Activated T-helper 17 cell treated with anti-CD3 and anti-CD28 coated beads, Interleukin-2, amount 50 U/mL, for 72 hours (primary cell): Measurements from ENCODE around the gene BBOF1. TPM values are rescaled to one million over a fixed set of nuclear protein-coding genes. Genes with fewer than 3 reads are reported as not detected.

ENCODE experiments used
- ATAC-seq: fragments of 150-1000 bp; cut with Tn5 transposase; replicated peaks from 2 replicates; pipeline ENCODE4 v1.10.0; 2021; ENCODE audit warnings: mild to moderate bottlenecking, moderate library complexity
- H3K27ac Mint-ChIP-seq: one replicate; pipeline ENCODE4 v1.8.0; 2022; ENCODE audit warnings: mixed read lengths
- H3K27me3 Mint-ChIP-seq: one replicate; pipeline ENCODE4 v1.8.0; 2022; ENCODE audit warnings: mixed read lengths
- H3K36me3 Mint-ChIP-seq: one replicate; pipeline ENCODE4 v1.8.0; 2022; ENCODE audit warnings: low read depth, mild to moderate bottlenecking, mixed read lengths
- H3K4me1 Mint-ChIP-seq: one replicate; pipeline ENCODE4 v1.8.0; 2022; ENCODE audit warnings: mixed read lengths
- H3K4me3 Mint-ChIP-seq: one replicate; pipeline ENCODE4 v1.8.0; 2022; ENCODE audit warnings: mild to moderate bottlenecking, mixed read lengths
- H3K9me3 Mint-ChIP-seq: one replicate; pipeline ENCODE4 v1.8.0; 2022; ENCODE audit warnings: mixed read lengths
- total RNA-seq, 2 donors: library from RNA; stranded (reverse); gene quantifications; one replicate each; pipeline ENCODE4 v1.2.3, GENCODE V29; 2022

The BBOF1 gene
- total RNA-seq, 2 donors from 2014 or later = 0.91 to 1.2 TPM

- no peak for ATAC-seq
- no peaks in the 10 kb centered on the region for H3K27me3 Mint-ChIP-seq
- H3K27ac Mint-ChIP-seq = no peak overlapping the region
- no peak overlapping the region for H3K4me3 Mint-ChIP-seq
- no peaks in the 10 kb centered on the region for H3K4me1 Mint-ChIP-seq
- no peaks in the 10 kb centered on the region for H3K9me3 Mint-ChIP-seq
- peaks cover 41% of the 10 kb centered on the region for H3K36me3 Mint-ChIP-seq
Measured at GRCh38 chr14:74008843-74009499, 10.2 kb upstream of the BBOF1 start.

GRCh38 chr14:74014299-74014698 is 4.8 kb upstream of the BBOF1 start:
- H3K36me3 Mint-ChIP-seq = peaks cover 32% of the 10 kb centered on the region
- H3K4me1 Mint-ChIP-seq = peaks cover 5% of the 10 kb centered on the region

GRCh38 chr14:74015176-74015575 is 4.0 kb upstream of the BBOF1 start:
- Mint-ChIP-seq H3K27ac (no peak overlapping the region), H3K4me3 (no peak overlapping the region), H3K36me3 (peaks cover 23% of the 10 kb centered on the region), H3K27me3 (no peaks in the 10 kb centered on the region), H3K9me3 (no peaks in the 10 kb centered on the region), H3K4me1 (peaks cover 7% of the 10 kb centered on the region)
- no peak for ATAC-seq

More at GRCh38 chr14:74014299-74014698, 4.8 kb upstream of the BBOF1 start:
- Mint-ChIP-seq H3K4me3 (no peak overlapping the region), H3K27me3 (no peaks in the 10 kb centered on the region), H3K9me3 (no peaks in the 10 kb centered on the region), H3K27ac (no peak overlapping the region)
- ATAC-seq = no peak

GRCh38 chr14:74015963-74016362 is 3.2 kb upstream of the BBOF1 start:
- Mint-ChIP-seq H3K4me1 (peaks cover 7% of the 10 kb centered on the region), H3K9me3 (no peaks in the 10 kb centered on the region), H3K27me3 (no peaks in the 10 kb centered on the region), H3K4me3 (no peak overlapping the region), H3K27ac (no peak overlapping the region), H3K36me3 (peaks cover 15% of the 10 kb centered on the region)
- no peak for ATAC-seq

- H3K27ac Mint-ChIP-seq = peak overlapping the region; percentile 95
- H3K4me3 Mint-ChIP-seq = peak overlapping the region; percentile 96
- H3K27me3 Mint-ChIP-seq = no peaks in the 10 kb centered on the region
- no peaks in the 10 kb centered on the region for H3K9me3 Mint-ChIP-seq
- peak; percentile 60 for ATAC-seq
- H3K4me1 Mint-ChIP-seq = peaks cover 7% of the 10 kb centered on the region
- H3K36me3 Mint-ChIP-seq = peaks cover 8% of the 10 kb centered on the region
Measured at GRCh38 chr14:74018174-74018585, 969 bp upstream of the BBOF1 start.

- Mint-ChIP-seq H3K27ac (peak overlapping the region; percentile 95), H3K4me1 (peaks cover 7% of the 10 kb centered on the region), H3K27me3 (no peaks in the 10 kb centered on the region), H3K36me3 (no peaks in the 10 kb centered on the region), H3K4me3 (peak overlapping the region; percentile 96), H3K9me3 (no peaks in the 10 kb centered on the region)
- ATAC-seq = no peak
Measured at GRCh38 chr14:74019408-74020137, 424 bp downstream of the BBOF1 start.

- Mint-ChIP-seq H3K27ac (no peak overlapping the region), H3K27me3 (no peaks in the 10 kb centered on the region), H3K4me3 (no peak overlapping the region), H3K4me1 (peaks cover 7% of the 10 kb centered on the region), H3K9me3 (no peaks in the 10 kb centered on the region), H3K36me3 (no peaks in the 10 kb centered on the region)
- no peak for ATAC-seq
Measured at GRCh38 chr14:74022346-74022745, 3.2 kb downstream of the BBOF1 start.

- Mint-ChIP-seq H3K27ac (no peak overlapping the region), H3K4me1 (no peaks in the 10 kb centered on the region), H3K36me3 (no peaks in the 10 kb centered on the region), H3K4me3 (no peak overlapping the region), H3K9me3 (no peaks in the 10 kb centered on the region), H3K27me3 (no peaks in the 10 kb centered on the region)
- ATAC-seq = no peak
Measured at GRCh38 chr14:74029136-74029535, 10.0 kb downstream of the BBOF1 start.

GRCh38 chr14:74034572-74034971 is 15.4 kb downstream of the BBOF1 start:
- H3K4me3 Mint-ChIP-seq = no peak overlapping the region
- H3K9me3 Mint-ChIP-seq = no peaks in the 10 kb centered on the region
- no peaks in the 10 kb centered on the region for H3K27me3 Mint-ChIP-seq
- H3K4me1 Mint-ChIP-seq = no peaks in the 10 kb centered on the region
- no peak for ATAC-seq
- no peak overlapping the region for H3K27ac Mint-ChIP-seq
- no peaks in the 10 kb centered on the region for H3K36me3 Mint-ChIP-seq

GRCh38 chr14:74035556-74035955 is 16.4 kb downstream of the BBOF1 start:
- no peaks in the 10 kb centered on the region for H3K4me1 Mint-ChIP-seq
- H3K27ac Mint-ChIP-seq = no peak overlapping the region
- ATAC-seq = no peak
- no peak overlapping the region for H3K4me3 Mint-ChIP-seq
- H3K27me3 Mint-ChIP-seq = no peaks in the 10 kb centered on the region
- H3K36me3 Mint-ChIP-seq = no peaks in the 10 kb centered on the region
- no peaks in the 10 kb centered on the region for H3K9me3 Mint-ChIP-seq

- Mint-ChIP-seq H3K9me3 (no peaks in the 10 kb centered on the region), H3K4me3 (no peak overlapping the region), H3K4me1 (no peaks in the 10 kb centered on the region), H3K36me3 (no peaks in the 10 kb centered on the region), H3K27me3 (no peaks in the 10 kb centered on the region), H3K27ac (no peak overlapping the region)
- ATAC-seq = peak; percentile 50
Measured at GRCh38 chr14:74038020-74038859, 19.1 kb downstream of the BBOF1 start.

- no peak for ATAC-seq
- H3K4me3 Mint-ChIP-seq = no peak overlapping the region
- H3K4me1 Mint-ChIP-seq = no peaks in the 10 kb centered on the region
- H3K27ac Mint-ChIP-seq = no peak overlapping the region
- no peaks in the 10 kb centered on the region for H3K27me3 Mint-ChIP-seq
- no peaks in the 10 kb centered on the region for H3K9me3 Mint-ChIP-seq
- no peaks in the 10 kb centered on the region for H3K36me3 Mint-ChIP-seq
Measured at GRCh38 chr14:74042296-74042695, 23.1 kb downstream of the BBOF1 start.

GRCh38 chr14:74045522-74045921 is 26.4 kb downstream of the BBOF1 start:
- no peak for ATAC-seq
- Mint-ChIP-seq H3K9me3 (no peaks in the 10 kb centered on the region), H3K27ac (no peak overlapping the region), H3K27me3 (no peaks in the 10 kb centered on the region), H3K36me3 (no peaks in the 10 kb centered on the region), H3K4me3 (no peak overlapping the region), H3K4me1 (no peaks in the 10 kb centered on the region)

- H3K36me3 Mint-ChIP-seq = no peaks in the 10 kb centered on the region
- no peaks in the 10 kb centered on the region for H3K9me3 Mint-ChIP-seq
- H3K27ac Mint-ChIP-seq = no peak overlapping the region
Measured at GRCh38 chr14:74048281-74048680, 29.1 kb downstream of the BBOF1 start.

More at GRCh38 chr14:74048281-74048680, 29.1 kb downstream of the BBOF1 start:
- no peak for ATAC-seq
- H3K4me3 Mint-ChIP-seq = no peak overlapping the region
- H3K27me3 Mint-ChIP-seq = no peaks in the 10 kb centered on the region
- H3K4me1 Mint-ChIP-seq = no peaks in the 10 kb centered on the region
